HG02970 (cell line): ENCODE results near the gene NUB1.
"Not testable (repeated sequence)": the region's sequence is repeated elsewhere in the genome, so short reads cannot be mapped to it uniquely, and the experiment has no call there.

Source experiments
- ATAC-seq: cut with Tn5 transposase; IDR thresholded peaks from one replicate; pipeline ENCODE4 v1.9.1; 2021; ENCODE audit warnings: mild to moderate bottlenecking, moderate library complexity, moderate number of reproducible peaks; ENCODE audit not compliant: unreplicated experiment, low FRiP score

The NUB1 gene

GRCh38 chr7:151341357-151342101, at the start of gene NUB1:
TSS of gene NUB1 (plus strand) at chr7:151341812. CDS start at chr7:151345350, 3,538 bp downstream.
- peak; percentile 53 for ATAC-seq

GRCh38 chr7:151292850-151293249, 48.8 kb upstream of the NUB1 start:
- ATAC-seq, result no peak

- no peak for ATAC-seq
These were observed 45.2 kb upstream of the NUB1 start for GRCh38 chr7:151296202-151296992.

- ATAC-seq, result no peak
These were observed 42.8 kb upstream of the NUB1 start for GRCh38 chr7:151298765-151299164.

- ATAC-seq, result no peak
These were observed 42.1 kb upstream of the NUB1 start for GRCh38 chr7:151299530-151299929.

- no peak for ATAC-seq
These were observed 41.5 kb upstream of the NUB1 start for GRCh38 chr7:151299940-151300645.

GRCh38 chr7:151301471-151302462, 39.8 kb upstream of the NUB1 start:
- ATAC-seq, result no peak

GRCh38 chr7:151304251-151304650, 37.4 kb upstream of the NUB1 start:
- not testable (repeated sequence) for ATAC-seq

GRCh38 chr7:151304856-151305255, 36.8 kb upstream of the NUB1 start:
- no peak for ATAC-seq

GRCh38 chr7:151306374-151306773, 35.2 kb upstream of the NUB1 start:
- no peak for ATAC-seq

GRCh38 chr7:151306860-151307259, 34.8 kb upstream of the NUB1 start:
- ATAC-seq, result no peak

GRCh38 chr7:151307536-151307935, 34.1 kb upstream of the NUB1 start:
- ATAC-seq, result no peak

GRCh38 chr7:151308256-151308655, 33.4 kb upstream of the NUB1 start:
- ATAC-seq, result no peak

- ATAC-seq, result no peak
These were observed 32.8 kb upstream of the NUB1 start for GRCh38 chr7:151308791-151309190.

- ATAC-seq, result no peak
These were observed 32.3 kb upstream of the NUB1 start for GRCh38 chr7:151309311-151309710.

GRCh38 chr7:151310578-151310977, 31.0 kb upstream of the NUB1 start:
- no peak for ATAC-seq

GRCh38 chr7:151311294-151311864, 30.2 kb upstream of the NUB1 start:
- no peak for ATAC-seq

GRCh38 chr7:151312356-151312755, 29.3 kb upstream of the NUB1 start:
- ATAC-seq, result no peak
